AG09319 (cell line): ENCODE results near the gene PLAA.
A peak's percentile ranks its signal among the peaks of the same experiment; 100 is the strongest.

Source experiments
- DNase-seq: peaks from one replicate; pipeline ENCODE4 v3.0.0-alpha.2; 2010; ENCODE audit warnings: low read depth; ENCODE audit errors: extremely low read depth
- CTCF ChIP-seq: IDR thresholded peaks from 2 replicates; pipeline ENCODE4 v1.5.1; 2011; ENCODE audit warnings: low read depth, mild to moderate bottlenecking, inconsistent platforms, low read length, moderate library complexity

The PLAA gene

GRCh38 chr9:26946753-26947727, at the start of gene PLAA:
PLAA (minus strand) TSS chr9:26947242; CDS start chr9:26947045, 197 bp downstream.
- DNase-seq: peak; percentile 60
- TF ChIP-seq CTCF: no peak

- TF ChIP-seq CTCF: no peak
- DNase-seq: no peak
Measured at GRCh38 chr9:26995810-26996209, 48.8 kb upstream of the PLAA start.

- no peak for DNase-seq
- no peak for TF ChIP-seq CTCF
Measured at GRCh38 chr9:26983340-26983739, 36.3 kb upstream of the PLAA start.

GRCh38 chr9:26975728-26976707, 29.0 kb upstream of the PLAA start:
- TF ChIP-seq CTCF: peak; percentile 47
- no peak for DNase-seq

GRCh38 chr9:26974927-26975326, 27.9 kb upstream of the PLAA start:
- TF ChIP-seq CTCF: no peak

GRCh38 chr9:26973989-26974388, 26.9 kb upstream of the PLAA start:
- TF ChIP-seq CTCF: no peak
- no peak for DNase-seq

More at GRCh38 chr9:26974927-26975326, 27.9 kb upstream of the PLAA start:
- DNase-seq: no peak
